PC-3 (cell line): ENCODE measurements around the gene ZNF699. TPM values are rescaled to one million over a fixed set of nuclear protein-coding genes. Genes with fewer than 3 reads are reported as not detected.

Experiments
- ATAC-seq: fragments of 200-7000 bp; cut with Tn5 transposase; 2 replicates; pipeline ENCODE4 v1.9.1; 2020; ENCODE audit warnings: mild to moderate bottlenecking, moderate library complexity
- Bru-seq: library from RNA; stranded (reverse); fragments of 400-500 nt; gene quantifications from one replicate; lab custom pipeline; 2021; lab: Mats Ljungman, UMichigan
- BruChase-seq, 2 experiments: library from RNA; stranded (reverse); fragments of 400-500 nt; gene quantifications; one replicate each; lab custom pipeline; 2021; lab: Mats Ljungman, UMichigan
- BruUV-seq: library from RNA; stranded (reverse); fragments of 400-500 nt; replicated peaks from 2 replicates; lab custom pipeline; 2021; lab: Mats Ljungman, UMichigan
- CTCF ChIA-PET: fragments of 300-600 bp; sonication (Branson Sonifier 250); formaldehyde crosslinking; loops from one replicate; lab custom pipeline; 2022; ENCODE audit warnings: antibody characterized with exemption; lab: Charles Lee
- POLR2A ChIA-PET: fragments of 300-600 bp; sonication (Branson Sonifier 250); formaldehyde crosslinking; loops from one replicate; lab custom pipeline; 2022; ENCODE audit warnings: antibody characterized with exemption; ENCODE audit not compliant: unreplicated experiment; lab: Charles Lee
- DNase-seq: peaks from one replicate; pipeline ENCODE4 v3.0.0-alpha.2; 2015
- H2AFZ ChIP-seq: fragments of 300-600 bp; sonication (generic); 2 replicates; pipeline ENCODE4 v1.6.0; 2016; ENCODE audit warnings: antibody characterized with exemption, low read length
- H3F3A ChIP-seq: fragments of 300-600 bp; sonication (generic); one replicate; pipeline ENCODE4 v1.6.0; 2017; ENCODE audit warnings: antibody characterized with exemption, low read length, control low read depth, mild to moderate bottlenecking; ENCODE audit not compliant: unreplicated experiment
- H3K27ac ChIP-seq: fragments of 300-600 bp; sonication (generic); 2 replicates; pipeline ENCODE4 v1.5.1; 2016; ENCODE audit warnings: mild to moderate bottlenecking, low read length
- H3K27me3 ChIP-seq: fragments of 300-600 bp; sonication (generic); 2 replicates; pipeline ENCODE4 v1.6.1; 2016; ENCODE audit warnings: low read length, mixed read lengths
- H3K36me3 ChIP-seq: fragments of 300-600 bp; sonication (generic); 2 replicates; pipeline ENCODE4 v1.6.1; 2016; ENCODE audit warnings: low read depth, mixed run types, low read length, mixed read lengths
- H3K4me1 ChIP-seq: fragments of 300-600 bp; sonication (generic); 2 replicates; pipeline ENCODE4 v1.5.1; 2016; ENCODE audit warnings: low read length; ENCODE audit not compliant: insufficient read depth
- H3K4me2 ChIP-seq: fragments of 300-600 bp; sonication (generic); 2 replicates; pipeline ENCODE4 v1.6.0; 2016; ENCODE audit warnings: low read length
- H3K4me3 ChIP-seq: fragments of 300-600 bp; sonication (generic); 2 replicates; pipeline ENCODE4 v1.5.1; 2016; ENCODE audit warnings: mild to moderate bottlenecking, low read length, mixed read lengths
- H3K79me2 ChIP-seq: fragments of 300-600 bp; sonication (generic); 2 replicates; pipeline ENCODE4 v1.6.1; 2017; ENCODE audit warnings: low read length, mixed read lengths
- H3K9ac ChIP-seq: fragments of 300-600 bp; sonication (generic); 2 replicates; pipeline ENCODE4 v1.6.0; 2016; ENCODE audit warnings: mild to moderate bottlenecking, low read length
- H3K9me2 ChIP-seq: fragments of 300-600 bp; sonication (generic); replicated peaks from 2 replicates; pipeline ENCODE4 v1.6.1; 2016; ENCODE audit warnings: mixed run types, low read length, mixed read lengths
- H3K9me3 ChIP-seq: fragments of 300-600 bp; sonication (generic); 2 replicates; pipeline ENCODE4 v1.6.1; 2016; ENCODE audit warnings: low read length, mixed read lengths
- H4K20me1 ChIP-seq: fragments of 300-600 bp; sonication (generic); 2 replicates; pipeline ENCODE4 v1.6.1; 2016; ENCODE audit warnings: low read length, mixed read lengths
- EZH2 ChIP-seq: fragments of 300-600 bp; sonication (generic); IDR thresholded peaks from one replicate; pipeline ENCODE4 v1.6.1; 2017; ENCODE audit warnings: antibody characterized with exemption, mild to moderate bottlenecking, low read length; ENCODE audit not compliant: unreplicated experiment
- EZH2phosphoT487 ChIP-seq: fragments of 300-600 bp; sonication (generic); IDR thresholded peaks from 2 replicates; pipeline ENCODE4 v1.6.1; 2018; ENCODE audit warnings: mild to moderate bottlenecking, antibody characterized with exemption, low read length, borderline replicate concordance
- intact Hi-C: fragments of 100-400 bp; cut with micrococcal nuclease; formaldehyde crosslinking; loops from 2 replicates; pipeline ENCODE4 v1.9.0; 2023
- long read RNA-seq: library from polyadenylated mRNA; unstranded; transcript quantifications from one replicate; pipeline ENCODE4 v2.0.0, GENCODE V29; 2021; ENCODE audit not compliant: unreplicated experiment
- total RNA-seq: library from RNA; depleted of rRNA; stranded (reverse); fragments of >200 nt; gene quantifications from 2 replicates; pipeline ENCODE4 v1.2.3, GENCODE V29; 2014; rRNA removed
- TF ChIP-seq, protein P1 (sequence below): fragments of 300-600 bp; sonication (generic); conservative IDR thresholded peaks from 2 replicates; pipeline ENCODE4 v1.5.1; 2017; ENCODE audit warnings: antibody characterized with exemption, low read depth, mild to moderate bottlenecking, low read length

The ZNF699 gene
- total RNA-seq (30.9 and 36.0 TPM in 2 replicates), Bru-seq, nascent RNA (percentile 91 among the genes with signal in this experiment), BruChase-seq, experiment 1, labeled RNA remaining after a 6-hour chase (percentile 85 among the genes with signal in this experiment), BruChase-seq, experiment 2, labeled RNA remaining after a 2-hour chase (percentile 93 among the genes with signal in this experiment)
- long read RNA-seq, transcript ZNF699-203 (6 exons, 3,358 nt): major isoform, 9 of 12 reads
- long read RNA-seq, partial matches to known transcripts: 1 of 12 reads
- long read RNA-seq, other reads (novel, unspliced or antisense): 2 of 12 reads

DNA sequence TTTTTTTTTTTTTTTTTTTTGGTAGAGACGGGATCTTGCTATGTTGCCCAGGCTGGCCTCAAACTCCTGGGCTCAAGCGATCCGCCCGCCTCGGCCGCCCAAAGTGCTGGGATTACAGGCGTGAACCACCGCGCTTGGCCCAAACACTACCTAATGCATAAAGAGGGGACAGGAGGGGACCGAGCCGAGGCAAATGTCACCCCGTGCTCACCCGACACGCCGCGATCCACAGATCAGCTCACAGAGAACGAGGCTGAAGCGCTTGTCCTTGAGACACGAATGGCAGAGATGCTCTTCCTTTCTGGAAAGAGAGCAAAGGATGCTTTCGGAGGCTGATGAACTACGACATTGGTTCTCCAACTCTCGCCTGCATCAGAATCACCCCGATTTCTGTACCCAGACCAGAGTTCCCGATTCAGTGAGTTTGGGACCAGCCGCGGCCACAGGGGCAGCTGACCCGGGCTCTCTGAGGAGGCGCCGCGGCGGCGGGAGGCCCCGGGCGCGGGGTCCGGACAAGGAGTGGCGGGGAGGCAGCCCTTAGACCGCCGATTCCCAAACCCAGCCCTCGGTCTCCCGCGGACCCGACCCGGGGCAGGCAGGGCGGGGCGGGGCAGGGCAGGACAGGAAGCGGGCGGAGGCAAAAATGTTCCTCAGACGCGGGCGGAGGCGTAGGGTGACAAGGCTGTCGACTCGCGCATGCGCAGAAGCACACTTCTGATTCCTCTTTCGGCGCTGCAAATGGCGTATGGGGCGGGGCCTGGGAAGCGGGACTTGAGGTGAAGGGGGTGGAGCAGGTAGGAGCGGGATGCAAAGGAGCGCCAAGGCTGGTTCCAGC lies at the start of gene ZNF699:
Gene ZNF699, minus strand, starts transcription at position 700 of the 835 bp plus-strand sequence. CDS start 4,719 bp downstream, outside the sequence.
- H3K9ac ChIP-seq: peak within 1 kb of the TSS; percentile 91
- TF ChIP-seq EZH2phosphoT487 (no peak), EZH2 (no peak)
- TF ChIP-seq, protein P1, sequence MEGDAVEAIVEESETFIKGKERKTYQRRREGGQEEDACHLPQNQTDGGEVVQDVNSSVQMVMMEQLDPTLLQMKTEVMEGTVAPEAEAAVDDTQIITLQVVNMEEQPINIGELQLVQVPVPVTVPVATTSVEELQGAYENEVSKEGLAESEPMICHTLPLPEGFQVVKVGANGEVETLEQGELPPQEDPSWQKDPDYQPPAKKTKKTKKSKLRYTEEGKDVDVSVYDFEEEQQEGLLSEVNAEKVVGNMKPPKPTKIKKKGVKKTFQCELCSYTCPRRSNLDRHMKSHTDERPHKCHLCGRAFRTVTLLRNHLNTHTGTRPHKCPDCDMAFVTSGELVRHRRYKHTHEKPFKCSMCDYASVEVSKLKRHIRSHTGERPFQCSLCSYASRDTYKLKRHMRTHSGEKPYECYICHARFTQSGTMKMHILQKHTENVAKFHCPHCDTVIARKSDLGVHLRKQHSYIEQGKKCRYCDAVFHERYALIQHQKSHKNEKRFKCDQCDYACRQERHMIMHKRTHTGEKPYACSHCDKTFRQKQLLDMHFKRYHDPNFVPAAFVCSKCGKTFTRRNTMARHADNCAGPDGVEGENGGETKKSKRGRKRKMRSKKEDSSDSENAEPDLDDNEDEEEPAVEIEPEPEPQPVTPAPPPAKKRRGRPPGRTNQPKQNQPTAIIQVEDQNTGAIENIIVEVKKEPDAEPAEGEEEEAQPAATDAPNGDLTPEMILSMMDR: no peak
- peak within 1 kb of the TSS; percentile 93 for H2AFZ ChIP-seq
- peak within 1 kb of the TSS; percentile 97 for H3K4me3 ChIP-seq
- H3K27me3 ChIP-seq: no peaks in the 10 kb centered on the region
- H3K9me3 ChIP-seq: peaks cover 12% of the 10 kb centered on the region
- H3K36me3 ChIP-seq: peaks cover 15% of the 10 kb centered on the region
- H3F3A ChIP-seq: peaks cover 3% of the 10 kb centered on the region
- peak within 1 kb of the TSS; percentile 88 for H3K27ac ChIP-seq
- intact Hi-C loops: loop anchor here (2.0 to 5.0 kb wide), 2 partner anchors 128 to 173 kb away; partner anchors contain the start of gene ZNF266
- ATAC-seq (peak; percentile 79), DNase-seq (peak; percentile 100)
- H3K4me1 ChIP-seq: peaks cover 12% of the 10 kb centered on the region
- CTCF ChIA-PET: interaction anchor here (0.7 kb wide), 1 partner anchor 25 kb away, joined by 12 read pairs; no protein-coding TSS in a partner anchor
- POLR2A ChIA-PET: interaction anchor here (0.6 kb wide), 1 partner anchor 126 kb away, joined by 3 read pairs; the partner anchor contains the start of gene ZNF266
- no peaks in the 10 kb centered on the region for H3K9me2 ChIP-seq
- H4K20me1 ChIP-seq: no peaks in the 10 kb centered on the region
- TSS peak; percentile 62 for BruUV-seq
- H3K4me2 ChIP-seq: peak within 1 kb of the TSS; percentile 86
- peaks cover 39% of the 10 kb centered on the region for H3K79me2 ChIP-seq

DNA sequence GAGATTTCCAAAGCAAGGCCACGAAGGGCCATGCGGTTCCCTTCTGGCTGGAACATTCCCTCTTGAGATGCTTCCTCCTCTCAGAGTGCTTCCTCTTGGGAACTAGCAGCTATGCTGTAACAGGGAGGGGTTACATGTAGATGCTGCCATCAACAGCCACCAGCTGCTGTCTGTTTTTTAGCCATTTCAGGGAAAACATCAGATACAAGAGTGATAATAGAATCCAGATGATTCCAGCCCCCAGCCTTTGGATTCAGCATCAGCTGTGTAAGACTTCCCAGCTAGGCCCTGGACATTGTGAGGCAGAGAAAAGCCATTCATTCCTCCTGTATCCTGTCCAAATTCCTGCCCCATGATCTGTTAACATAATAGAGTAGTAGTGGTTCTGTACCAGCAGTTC lies 45.0 kb upstream of the ZNF699 start:
- no TSS peak for BruUV-seq
- H3K79me2 ChIP-seq: no peaks in the 10 kb centered on the region
- no peaks in the 10 kb centered on the region for H4K20me1 ChIP-seq
- TF ChIP-seq EZH2: no peak
- intact Hi-C loops: no loop called here
- ATAC-seq: no peak
- no peaks in the 10 kb centered on the region for H3K27me3 ChIP-seq
- no peak for DNase-seq
- no peaks in the 10 kb centered on the region for H3K4me1 ChIP-seq
- no peaks in the 10 kb centered on the region for H3K9me2 ChIP-seq
- ChIA-PET CTCF (no interaction called here), POLR2A (no interaction called here)
- peaks cover 44% of the 10 kb centered on the region for H3K36me3 ChIP-seq
- no peak overlapping the region for H3K27ac ChIP-seq
- H2AFZ ChIP-seq: no peak overlapping the region
- H3K9ac ChIP-seq: no peak overlapping the region
- H3F3A ChIP-seq: no peaks in the 10 kb centered on the region
- H3K4me3 ChIP-seq: no peak overlapping the region
- H3K9me3 ChIP-seq: peaks cover 59% of the 10 kb centered on the region
- no peak overlapping the region for H3K4me2 ChIP-seq

DNA sequence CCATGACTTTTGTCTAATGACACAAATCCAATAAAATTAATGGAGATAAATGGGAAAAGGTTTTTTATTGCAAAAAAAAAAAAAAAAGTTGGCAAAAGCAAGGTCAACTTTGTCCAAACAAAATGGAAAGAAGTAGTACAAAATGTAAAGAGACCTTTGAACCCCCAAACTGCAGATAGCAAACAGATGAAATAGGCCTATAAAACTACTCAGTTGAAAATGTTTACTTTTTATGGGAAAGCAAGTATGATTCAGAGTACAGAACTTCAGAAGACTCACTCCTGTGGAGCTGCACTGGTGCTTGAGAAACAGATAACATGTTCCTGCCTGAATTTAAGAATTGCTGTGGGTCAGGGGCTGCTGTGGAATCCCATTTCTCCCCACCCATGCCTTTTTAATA lies 43.4 kb upstream of the ZNF699 start:
- DNase-seq: peak; percentile 16
- no TSS peak for BruUV-seq
- Histone ChIP-seq H3K79me2 (no peaks in the 10 kb centered on the region), H3K4me2 (no peak overlapping the region), H3K9me2 (no peaks in the 10 kb centered on the region), H3K27ac (no peak overlapping the region), H3K4me1 (no peaks in the 10 kb centered on the region), H3F3A (no peaks in the 10 kb centered on the region), H3K27me3 (no peaks in the 10 kb centered on the region), H3K9ac (no peak overlapping the region), H4K20me1 (no peaks in the 10 kb centered on the region), H3K9me3 (peaks cover 61% of the 10 kb centered on the region), H2AFZ (no peak overlapping the region), H3K4me3 (no peak overlapping the region), H3K36me3 (peaks cover 45% of the 10 kb centered on the region)
- ChIA-PET POLR2A (no interaction called here), CTCF (no interaction called here)
- intact Hi-C loops: no loop called here
- peak; percentile 29; the same call in 1 of the 2 replicates for ATAC-seq
- TF ChIP-seq EZH2phosphoT487 (no peak), EZH2 (no peak)
- TF ChIP-seq, protein P1: no peak
